ENCODE data around the gene NOTCH1.

DNA sequence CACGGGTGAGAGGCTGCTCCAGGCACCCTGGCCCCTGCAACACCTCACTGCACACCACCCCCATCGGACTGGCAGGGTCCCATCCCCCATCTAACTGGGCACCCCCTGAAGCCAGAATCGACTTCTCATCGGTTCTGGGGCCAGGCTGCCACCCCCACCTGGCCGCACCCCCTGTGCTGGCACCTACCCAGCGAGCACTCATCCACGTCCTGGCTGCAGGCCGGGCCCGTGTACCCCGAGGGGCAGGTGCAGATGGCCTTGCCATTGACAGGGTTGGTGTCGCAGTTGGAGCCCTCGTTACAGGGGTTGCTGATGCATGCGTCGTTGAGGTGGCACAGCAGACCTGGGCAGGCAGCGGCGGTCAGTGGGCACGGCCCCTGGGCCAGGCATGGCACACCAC lies 27.9 kb downstream of the NOTCH1 start:
- TF ChIP-seq, protein P1, sequence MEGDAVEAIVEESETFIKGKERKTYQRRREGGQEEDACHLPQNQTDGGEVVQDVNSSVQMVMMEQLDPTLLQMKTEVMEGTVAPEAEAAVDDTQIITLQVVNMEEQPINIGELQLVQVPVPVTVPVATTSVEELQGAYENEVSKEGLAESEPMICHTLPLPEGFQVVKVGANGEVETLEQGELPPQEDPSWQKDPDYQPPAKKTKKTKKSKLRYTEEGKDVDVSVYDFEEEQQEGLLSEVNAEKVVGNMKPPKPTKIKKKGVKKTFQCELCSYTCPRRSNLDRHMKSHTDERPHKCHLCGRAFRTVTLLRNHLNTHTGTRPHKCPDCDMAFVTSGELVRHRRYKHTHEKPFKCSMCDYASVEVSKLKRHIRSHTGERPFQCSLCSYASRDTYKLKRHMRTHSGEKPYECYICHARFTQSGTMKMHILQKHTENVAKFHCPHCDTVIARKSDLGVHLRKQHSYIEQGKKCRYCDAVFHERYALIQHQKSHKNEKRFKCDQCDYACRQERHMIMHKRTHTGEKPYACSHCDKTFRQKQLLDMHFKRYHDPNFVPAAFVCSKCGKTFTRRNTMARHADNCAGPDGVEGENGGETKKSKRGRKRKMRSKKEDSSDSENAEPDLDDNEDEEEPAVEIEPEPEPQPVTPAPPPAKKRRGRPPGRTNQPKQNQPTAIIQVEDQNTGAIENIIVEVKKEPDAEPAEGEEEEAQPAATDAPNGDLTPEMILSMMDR (IDR thresholded peaks at IDR 0.05; ENCODE audit: low read depth, low read length): no peak
- TF ChIP-seq EZH2phosphoT487 (IDR thresholded peaks at IDR 0.05; ENCODE audit: low read depth): no peak
